SU-DHL-6 (cell line): ENCODE data around the gene TICAM1.
"Not testable (repeated sequence)": the region's sequence is repeated elsewhere in the genome, so short reads cannot be mapped to it uniquely, and the experiment has no call there.

Experiments
- H2AFZ ChIP-seq: fragments of 200-600 bp; sonication (generic); 2 replicates; pipeline ENCODE4 v1.6.1; 2014; ENCODE audit warnings: low read depth, mild to moderate bottlenecking, moderate library complexity, mixed read lengths, antibody characterized with exemption, low read length; ENCODE audit not compliant: severe bottlenecking
- H3F3A ChIP-seq: fragments of 200-600 bp; shearing (Covaris generic); 2 replicates; pipeline ENCODE4 v1.6.0; 2016; ENCODE audit warnings: antibody characterized with exemption, mild to moderate bottlenecking; ENCODE audit not compliant: insufficient read depth
- H3K27ac ChIP-seq: fragments of 200-600 bp; sonication (generic); 2 replicates; pipeline ENCODE4 v1.5.1; 2016; ENCODE audit warnings: low read depth, mild to moderate bottlenecking, low read length, moderate library complexity, mixed read lengths
- H3K27me3 ChIP-seq: fragments of 200-600 bp; sonication (generic), shearing (Covaris generic); 2 replicates; pipeline ENCODE4 v1.6.0; 2014; ENCODE audit warnings: mild to moderate bottlenecking, low read length
- H3K36me3 ChIP-seq: fragments of 200-600 bp; sonication (generic); 2 replicates; pipeline ENCODE4 v1.6.1; 2014; ENCODE audit warnings: mild to moderate bottlenecking, low read length, mixed read lengths
- H3K4me2 ChIP-seq: fragments of 300-600, 200-600 bp; shearing (Covaris generic), sonication (generic); 2 replicates; pipeline ENCODE4 v1.6.0; 2014; ENCODE audit warnings: low read length, low read depth, mild to moderate bottlenecking; ENCODE audit not compliant: poor library complexity, severe bottlenecking
- H3K4me3 ChIP-seq: fragments of 200-600 bp; sonication (generic); 2 replicates; pipeline ENCODE4 v1.5.1; 2014; ENCODE audit warnings: antibody characterized with exemption, low read length, mild to moderate bottlenecking, mixed read lengths; ENCODE audit not compliant: insufficient read depth, poor library complexity, severe bottlenecking
- H3K79me2 ChIP-seq: fragments of 200-600 bp; sonication (generic); 2 replicates; pipeline ENCODE4 v1.6.1; 2014; ENCODE audit warnings: mild to moderate bottlenecking, low read length, moderate library complexity; ENCODE audit not compliant: insufficient read depth
- H3K9ac ChIP-seq: fragments of 200-600 bp; sonication (generic); 2 replicates; pipeline ENCODE4 v1.7.0; 2014; ENCODE audit warnings: mild to moderate bottlenecking, low read length
- H3K9me2 ChIP-seq: fragments of 200-600 bp; sonication (generic); replicated peaks from 2 replicates; pipeline ENCODE4 v1.6.1; 2014; ENCODE audit warnings: low read length; ENCODE audit not compliant: insufficient read depth
- H3K9me3 ChIP-seq: fragments of 200-600 bp; sonication (generic); 2 replicates; pipeline ENCODE4 v1.6.1; 2014; ENCODE audit warnings: low read length, mixed read lengths; ENCODE audit not compliant: insufficient read depth
- H4K20me1 ChIP-seq: fragments of 200-600 bp; sonication (generic); 2 replicates; pipeline ENCODE4 v1.6.1; 2014; ENCODE audit warnings: low read depth, mild to moderate bottlenecking, antibody characterized with exemption, low read length, moderate library complexity, mixed read lengths
- CTCF ChIP-seq: fragments of 200-600 bp; sonication (generic); IDR thresholded peaks from one replicate; pipeline ENCODE4 v1.5.1; 2017; ENCODE audit warnings: antibody characterized with exemption, mild to moderate bottlenecking, low read length, moderate library complexity; ENCODE audit not compliant: insufficient read depth, poor library complexity, severe bottlenecking
- EZH2phosphoT487 ChIP-seq: fragments of 200-600 bp; sonication (generic), shearing (Covaris generic); conservative IDR thresholded peaks from 2 replicates; pipeline ENCODE4 v1.6.1; 2018; ENCODE audit warnings: mild to moderate bottlenecking, antibody characterized with exemption, low read length, moderate library complexity, mixed read lengths

Gene TICAM1

GRCh38 chr19:4830332-4830731 is 1.2 kb downstream of the TICAM1 start:
- H4K20me1 ChIP-seq, result no peaks in the 10 kb centered on the region
- H3K9me2 ChIP-seq, result no peaks in the 10 kb centered on the region
- H3K9ac ChIP-seq, result peak overlapping the region; percentile 69
- H3K27ac ChIP-seq, result peak overlapping the region; percentile 76
- H3K9me3 ChIP-seq, result no peaks in the 10 kb centered on the region
- H2AFZ ChIP-seq, result no peak overlapping the region
- H3K4me2 ChIP-seq, result peak overlapping the region; percentile 70
- H3K27me3 ChIP-seq, result no peaks in the 10 kb centered on the region
- no peaks in the 10 kb centered on the region for H3K36me3 ChIP-seq
- H3K4me3 ChIP-seq, result peak overlapping the region; percentile 73
- TF ChIP-seq EZH2phosphoT487, result no peak
- TF ChIP-seq CTCF, result no peak
- peaks cover 23% of the 10 kb centered on the region for H3F3A ChIP-seq
- peaks cover 42% of the 10 kb centered on the region for H3K79me2 ChIP-seq

GRCh38 chr19:4829001-4829712 is 2.4 kb downstream of the TICAM1 start:
- H3K79me2 ChIP-seq, result peaks cover 52% of the 10 kb centered on the region
- peak; percentile 30 for TF ChIP-seq CTCF
- TF ChIP-seq EZH2phosphoT487, result no peak
- peaks cover 23% of the 10 kb centered on the region for H3F3A ChIP-seq
- no peaks in the 10 kb centered on the region for H3K36me3 ChIP-seq
- no peaks in the 10 kb centered on the region for H3K27me3 ChIP-seq
- no peaks in the 10 kb centered on the region for H4K20me1 ChIP-seq
- H3K9ac ChIP-seq, result peak overlapping the region; percentile 39; the same call in 1 of the 2 replicates
- H2AFZ ChIP-seq, result peak overlapping the region; percentile 32
- no peaks in the 10 kb centered on the region for H3K9me2 ChIP-seq
- H3K9me3 ChIP-seq, result no peaks in the 10 kb centered on the region
- H3K4me2 ChIP-seq, result peak overlapping the region; percentile 70
- peak overlapping the region; percentile 45 for H3K4me3 ChIP-seq
- peak overlapping the region; percentile 76 for H3K27ac ChIP-seq

GRCh38 chr19:4823577-4823976 is 7.9 kb downstream of the TICAM1 start:
- H3F3A ChIP-seq, result peaks cover 4% of the 10 kb centered on the region; the same call in 1 of the 2 replicates
- H3K27ac ChIP-seq, result no peak overlapping the region
- H3K36me3 ChIP-seq, result no peaks in the 10 kb centered on the region
- no peak overlapping the region for H3K4me2 ChIP-seq
- no peaks in the 10 kb centered on the region for H3K9me3 ChIP-seq
- H3K27me3 ChIP-seq, result no peaks in the 10 kb centered on the region
- no peaks in the 10 kb centered on the region for H4K20me1 ChIP-seq
- no peak overlapping the region for H2AFZ ChIP-seq
- H3K79me2 ChIP-seq, result peaks cover 43% of the 10 kb centered on the region
- TF ChIP-seq CTCF, result no peak
- TF ChIP-seq EZH2phosphoT487, result no peak
- no peak overlapping the region for H3K9ac ChIP-seq
- H3K4me3 ChIP-seq, result no peak overlapping the region
- no peaks in the 10 kb centered on the region for H3K9me2 ChIP-seq

- not testable (repeated sequence) for H3F3A ChIP-seq, H4K20me1 ChIP-seq, H3K27me3 ChIP-seq, H3K9ac ChIP-seq, H3K4me2 ChIP-seq, H3K4me3 ChIP-seq, H3K36me3 ChIP-seq, H3K9me2 ChIP-seq, H3K27ac ChIP-seq, H2AFZ ChIP-seq, H3K9me3 ChIP-seq
- H3K79me2 ChIP-seq, result peaks cover 32% of the 10 kb centered on the region
Measured at GRCh38 chr19:4822354-4822753, 9.2 kb downstream of the TICAM1 start.
